Measurements from ENCODE around the gene EXD2. TPM values are rescaled to one million over a fixed set of nuclear protein-coding genes. Genes with fewer than 3 reads are reported as not detected.

Gene EXD2
- total and polyA plus RNA-seq, 2 experiments from 2014 or later: 10.3 to 23.3 TPM

GRCh38 chr14:69291396-69291795 lies 100.1 kb downstream of the EXD2 start:
- no peak overlapping the region for H3K4me2 ChIP-seq
- no peaks in the 10 kb centered on the region for H3K4me1 ChIP-seq (ENCODE audit: insufficient read depth)
- no peak overlapping the region for H3K4me3 ChIP-seq
- no peaks in the 10 kb centered on the region for H4K20me1 ChIP-seq (replicated peaks; ENCODE audit: insufficient read depth)
- no peaks in the 10 kb centered on the region for H3K27me3 ChIP-seq (ENCODE audit: insufficient read depth)
- no peak for DNase-seq (ENCODE audit: low spot score)
- Mint-ChIP-seq H3K27ac (no peak overlapping the region), H3K9me3 (no peaks in the 10 kb centered on the region), H3K4me1 (peaks cover 14% of the 10 kb centered on the region), H3K4me3 (no peak overlapping the region), H3K36me3 (ENCODE audit: low read depth) (no peaks in the 10 kb centered on the region), H3K27me3 (ENCODE audit: insufficient read depth, low read depth, poor library complexity) (peaks cover 4% of the 10 kb centered on the region)
- no peaks in the 10 kb centered on the region for H3F3A ChIP-seq (replicated peaks; ENCODE audit: low read depth)
- H2AFZ ChIP-seq: no peak overlapping the region
- ATAC-seq: no peak
- no peak for TF ChIP-seq EZH2phosphoT487 (IDR thresholded peaks at IDR 0.05; ENCODE audit: unreplicated experiment)
- no peak for TF ChIP-seq JUNB (IDR thresholded peaks at IDR 0.05; ENCODE audit: unreplicated experiment)
- no peak for TF ChIP-seq REST (IDR thresholded peaks at IDR 0.05; ENCODE audit: unreplicated experiment)
- no peak for TF ChIP-seq STAT1 (IDR thresholded peaks at IDR 0.05; ENCODE audit: unreplicated experiment)
- no peak for TF ChIP-seq ZNF331 (CRISPR knock-in tag; IDR thresholded peaks at IDR 0.05; ENCODE audit: low read depth)
- TF ChIP-seq POLR2AphosphoS5 (IDR thresholded peaks at IDR 0.05; ENCODE audit: low read depth): no peak
- TF ChIP-seq CTCF (conservative IDR thresholded peaks at IDR 0.05; ENCODE audit: low read depth in 2 of 2): no peak
- no peak for TF ChIP-seq ZNF462 (CRISPR knock-in tag; IDR thresholded peaks at IDR 0.05)
- TF ChIP-seq ZNF114 (CRISPR knock-in tag; IDR thresholded peaks at IDR 0.05): no peak
- TF ChIP-seq CREB1 (CRISPR knock-in tag; IDR thresholded peaks at IDR 0.05; ENCODE audit: low read depth): no peak
- no peak for TF ChIP-seq NANOG (IDR thresholded peaks at IDR 0.05; ENCODE audit: borderline replicate concordance)
- no peak for TF ChIP-seq EZH2 (IDR thresholded peaks at IDR 0.05; ENCODE audit: low read depth, unreplicated experiment)
- no peak for TF ChIP-seq ETS1 (IDR thresholded peaks at IDR 0.05)
- no peaks in the 10 kb centered on the region for H3K79me2 ChIP-seq (replicated peaks; ENCODE audit: insufficient read depth)
- H3K36me3 ChIP-seq (ENCODE audit: insufficient read depth): no peaks in the 10 kb centered on the region
- no peaks in the 10 kb centered on the region for H3K9me2 ChIP-seq (ENCODE audit: insufficient read depth)
- no peak overlapping the region for H3K27ac ChIP-seq (ENCODE audit: low read depth)

Data from GM23338 (cell line).